IMR-90 (cell line): ENCODE data around the gene KNCN. TPM values are rescaled to one million over a fixed set of nuclear protein-coding genes. Genes with fewer than 3 reads are reported as not detected.

ENCODE experiments used
- ATAC-seq: fragments of 200-7000 bp; cut with Tn5 transposase; 2 replicates; pipeline ENCODE4 v1.9.1; 2020; ENCODE audit warnings: low read depth, mild to moderate bottlenecking, moderate library complexity
- BruUV-seq: library from RNA; stranded (reverse); fragments of 400-500 nt; replicated peaks from 2 replicates; lab custom pipeline; 2021; lab: Mats Ljungman, UMichigan
- CTCF ChIA-PET: fragments of 300-600 bp; formaldehyde crosslinking; extraction: SDS; loops from one replicate; lab custom pipeline; 2021; ENCODE audit warnings: antibody characterized with exemption; lab: Yijun Ruan, JAX
- POLR2A ChIA-PET: fragments of 300-600 bp; sonication (Branson Sonifier 250); formaldehyde crosslinking; loops from one replicate; lab custom pipeline; 2022; ENCODE audit warnings: antibody characterized with exemption; ENCODE audit not compliant: unreplicated experiment; lab: Charles Lee
- DNase-seq: peaks from one replicate; pipeline ENCODE4 v3.0.0; 2013
- H2AFZ ChIP-seq: replicated peaks from 2 replicates; pipeline ENCODE3; 2013; ENCODE audit warnings: low read length, mild to moderate bottlenecking; ENCODE audit not compliant: poor library complexity
- H2AK5ac ChIP-seq: 2 replicates; pipeline ENCODE4 v1.6.1; 2013; ENCODE audit warnings: low read depth, low read length, inconsistent platforms
- H2AK9ac ChIP-seq: replicated peaks from 2 replicates; pipeline ENCODE3; 2013; ENCODE audit warnings: mild to moderate bottlenecking, low read depth, low read length, moderate library complexity; ENCODE audit not compliant: poor library complexity
- H2BK120ac ChIP-seq: 2 replicates; pipeline ENCODE4 v1.6.1; 2013; ENCODE audit warnings: low read depth, low read length, inconsistent platforms
- H2BK15ac ChIP-seq: 3 replicates; pipeline ENCODE4 v1.6.1; 2013; ENCODE audit warnings: low read depth, low read length, inconsistent platforms
- H2BK20ac ChIP-seq: 2 replicates; pipeline ENCODE4 v1.6.1; 2013; ENCODE audit warnings: low read depth, mild to moderate bottlenecking, inconsistent platforms, low read length, moderate library complexity
- H2BK5ac ChIP-seq: 2 replicates; pipeline ENCODE4 v1.6.1; 2013; ENCODE audit warnings: mild to moderate bottlenecking, low read depth, low read length, inconsistent platforms; ENCODE audit not compliant: poor library complexity, severe bottlenecking
- H3K14ac ChIP-seq: replicated peaks from 2 replicates; pipeline ENCODE4 v1.6.1; 2013; ENCODE audit warnings: low read depth, low read length, inconsistent platforms
- H3K18ac ChIP-seq: 2 replicates; pipeline ENCODE4 v1.6.1; 2013; ENCODE audit warnings: low read depth, low read length, control low read depth
- H3K23ac ChIP-seq: 2 replicates; pipeline ENCODE4 v1.6.1; 2013; ENCODE audit warnings: low read depth, low read length, inconsistent platforms
- H3K27ac ChIP-seq: 2 replicates; pipeline ENCODE4 v1.5.1; 2013; ENCODE audit warnings: mild to moderate bottlenecking, control low read depth, low read length; ENCODE audit not compliant: insufficient read depth
- H3K27me3 ChIP-seq: 2 replicates; pipeline ENCODE4 v1.6.1; 2013; ENCODE audit warnings: low read length; ENCODE audit not compliant: control insufficient read depth, insufficient read depth
- H3K36me3 ChIP-seq: 2 replicates; pipeline ENCODE4 v1.6.1; 2013; ENCODE audit warnings: low read length, mixed read lengths; ENCODE audit not compliant: control insufficient read depth, insufficient read depth
- H3K4ac ChIP-seq: 2 replicates; pipeline ENCODE4 v1.6.1; 2013; ENCODE audit warnings: low read depth, low read length, inconsistent platforms
- H3K4me1 ChIP-seq: 2 replicates; pipeline ENCODE4 v1.6.1; 2013; ENCODE audit warnings: low read length, mixed read lengths; ENCODE audit not compliant: control insufficient read depth, insufficient read depth
- H3K4me2 ChIP-seq: 2 replicates; pipeline ENCODE4 v1.6.1; 2013; ENCODE audit warnings: low read depth, mild to moderate bottlenecking, control low read depth, low read length, moderate library complexity
- H3K4me3 ChIP-seq: 2 replicates; pipeline ENCODE4 v1.5.1; 2013; ENCODE audit warnings: low read depth, mild to moderate bottlenecking, control low read depth, low read length, moderate library complexity; ENCODE audit not compliant: insufficient read depth
- H3K56ac ChIP-seq: 2 replicates; pipeline ENCODE4 v1.6.1; 2013; ENCODE audit warnings: low read length, inconsistent platforms; ENCODE audit not compliant: insufficient read depth; ENCODE audit errors: extremely low read depth
- H3K79me1 ChIP-seq, 2 experiments: 2 replicates each; pipeline ENCODE4 v1.6.1; 2013; ENCODE audit warnings: low read length in 2 of 2, inconsistent platforms in 1 of 2, low read depth in 1 of 2
- H3K9ac ChIP-seq: 2 replicates; pipeline ENCODE4 v1.6.1; 2013; ENCODE audit warnings: low read depth, low read length, control low read depth
- H3K9me1 ChIP-seq: 2 replicates; pipeline ENCODE4 v1.6.1; 2013; ENCODE audit warnings: low read length, inconsistent platforms; ENCODE audit not compliant: insufficient read depth
- H3K9me3 ChIP-seq: 2 replicates; pipeline ENCODE4 v1.6.1; 2013; ENCODE audit warnings: low read length; ENCODE audit not compliant: control insufficient read depth, insufficient read depth
- H4K20me1 ChIP-seq: 2 replicates; pipeline ENCODE4 v1.6.1; 2013; ENCODE audit warnings: low read length, inconsistent platforms; ENCODE audit not compliant: insufficient read depth
- H4K5ac ChIP-seq: 2 replicates; pipeline ENCODE4 v1.6.1; 2013; ENCODE audit warnings: mild to moderate bottlenecking, low read depth, low read length, control low read depth
- H4K8ac ChIP-seq, 2 experiments: 2 replicates each; pipeline ENCODE4 v1.6.1; 2013; ENCODE audit warnings: low read depth in 2 of 2, low read length in 2 of 2, control low read depth in 1 of 2, inconsistent platforms in 1 of 2
- H4K91ac ChIP-seq: 2 replicates; pipeline ENCODE4 v1.6.1; 2013; ENCODE audit warnings: low read depth, low read length, inconsistent platforms; ENCODE audit not compliant: insufficient read depth
- CEBPB ChIP-seq: IDR thresholded peaks from 2 replicates; pipeline ENCODE4 v1.6.1; 2012; ENCODE audit warnings: low read depth, low read length, improper control_type of control experiment
- FOS ChIP-seq: fragments of 150-350 bp; IDR thresholded peaks from 2 replicates; pipeline ENCODE4 v1.6.1; 2016; ENCODE audit warnings: low read depth, low read length
- MAFK ChIP-seq: IDR thresholded peaks from 2 replicates; pipeline ENCODE4 v1.6.1; 2012; ENCODE audit warnings: low read depth, low read length, improper control_type of control experiment
- MAZ ChIP-seq: IDR thresholded peaks from 2 replicates; pipeline ENCODE4 v1.6.1; 2012; ENCODE audit warnings: low read depth, mild to moderate bottlenecking, low read length, improper control_type of control experiment, moderate library complexity, borderline replicate concordance
- MXI1 ChIP-seq: IDR thresholded peaks from 2 replicates; pipeline ENCODE4 v1.6.1; 2012; ENCODE audit warnings: low read depth, mild to moderate bottlenecking, low read length, moderate library complexity, borderline replicate concordance
- NFE2L2 ChIP-seq: fragments of 150-350 bp; IDR thresholded peaks from 2 replicates; pipeline ENCODE4 v1.6.1; 2016; ENCODE audit warnings: low read depth, mild to moderate bottlenecking, low read length
- POLR2A ChIP-seq: IDR thresholded peaks from 2 replicates; pipeline ENCODE4 v1.6.1; 2012; ENCODE audit warnings: mild to moderate bottlenecking, low read depth, low read length
- RAD21 ChIP-seq: IDR thresholded peaks from 2 replicates; pipeline ENCODE4 v1.6.1; 2012; ENCODE audit warnings: low read length, improper control_type of control experiment
- RCOR1 ChIP-seq: IDR thresholded peaks from 2 replicates; pipeline ENCODE4 v1.6.1; 2012; ENCODE audit warnings: mild to moderate bottlenecking, low read length, improper control_type of control experiment; ENCODE audit not compliant: insufficient replicate concordance
- RFX5 ChIP-seq: IDR thresholded peaks from 2 replicates; pipeline ENCODE4 v1.8.0; 2012; ENCODE audit warnings: low read depth, mild to moderate bottlenecking, low read length, moderate library complexity
- SMC3 ChIP-seq: fragments of 150-350 bp; IDR thresholded peaks from 2 replicates; pipeline ENCODE4 v1.6.1; 2016; ENCODE audit warnings: low read depth, mild to moderate bottlenecking, antibody characterized with exemption, low read length, moderate library complexity
- WGBS, 2 experiments: methylation state at CpG; one replicate each; pipeline versions ENCODE4 v1.1.5 to v1.1.7; 2013; ENCODE audit warnings: missing lambda C conversion rate in 2 of 2; ENCODE audit not compliant: insufficient read length in 1 of 2; ENCODE audit errors: extremely low coverage in 2 of 2; 5-methylcytosine and 5-hydroxymethylcytosine counted together
- dilution Hi-C: fragments of 300-500 bp; cut with HindIII; formaldehyde crosslinking; loops from one replicate; pipeline ENCODE4 v1.14.3; 2018; ENCODE audit warnings: low sequenced_read_pairs; ENCODE audit not compliant: unreplicated experiment
- in situ Hi-C: fragments of 300-500 bp; cut with MboI; formaldehyde crosslinking; loops from 3 replicates; pipeline ENCODE4 v1.14.3; 2019; ENCODE audit warnings: low sequenced_read_pairs, inconsistent platforms, mixed read lengths
- intact Hi-C: fragments of 100-400 bp; cut with micrococcal nuclease; formaldehyde crosslinking; loops from 2 replicates; pipeline ENCODE4 v1.10.0; 2022
- polyA plus RNA-seq, 3 experiments: library from polyadenylated mRNA; depleted of rRNA; stranded (reverse); fragments of >200 nt; gene quantifications; 2 replicates each; pipeline ENCODE4 v1.2.3, GENCODE V29; 2012; ENCODE audit warnings: low replicate concordance in 1 of 3
- total RNA-seq: library from RNA; depleted of rRNA; stranded (reverse); fragments of >200 nt; gene quantifications from 2 replicates; pipeline ENCODE4 v1.2.3, GENCODE V29; 2012
- TF ChIP-seq, protein P1 (sequence below): fragments of 150-350 bp; IDR thresholded peaks from 2 replicates; pipeline ENCODE4 v1.6.1; 2017; ENCODE audit warnings: mild to moderate bottlenecking, antibody characterized with exemption, low read length, low read depth
- TF ChIP-seq, protein P2 (sequence below): conservative IDR thresholded peaks from 2 replicates; pipeline ENCODE4 v1.5.1; 2012; ENCODE audit warnings: mild to moderate bottlenecking, low read depth, low read length, improper control_type of control experiment

The KNCN gene
- total and polyA plus RNA-seq, 2 of the 4 experiments (the other 2 are of a cell fraction), result not detected

DNA sequence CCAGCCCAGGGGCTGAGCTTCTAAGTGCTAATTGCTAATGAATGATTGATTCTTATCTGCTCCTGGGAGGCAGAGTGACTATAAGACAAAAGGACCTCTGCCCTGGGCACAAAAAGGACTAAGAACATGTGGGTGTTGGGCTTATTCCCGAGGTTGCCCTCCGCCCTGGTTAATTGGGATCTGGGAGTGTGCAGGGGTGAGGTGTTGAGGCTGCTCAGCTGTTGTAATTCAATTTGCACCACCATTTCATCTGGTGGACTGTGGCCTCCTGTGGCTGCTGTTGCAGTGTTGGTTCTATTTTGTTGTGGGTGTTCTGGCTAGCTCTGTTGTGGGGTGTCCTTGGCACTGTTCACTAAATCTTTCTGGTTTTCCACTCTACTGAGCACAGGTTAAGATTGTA, 13.3 kb downstream of the KNCN start:
- intact Hi-C loops (loop anchor here (10.0 kb wide), 1 partner anchor 637 kb away; no protein-coding TSS in a partner anchor), dilution Hi-C loops (no loop called here), in situ Hi-C loops (no loop called here)
- Histone ChIP-seq H3K4me2 (no peak overlapping the region), H3K27ac (no peak overlapping the region), H3K4me3 (no peak overlapping the region), H4K5ac (no peak overlapping the region), H3K18ac (no peak overlapping the region), H2AK9ac (no peak overlapping the region), H3K9ac (no peak overlapping the region), H3K9me1 (no peaks in the 10 kb centered on the region), H2BK120ac (no peak overlapping the region), H3K79me1 (no peaks in the 10 kb centered on the region), H2AFZ (no peak overlapping the region), H2BK15ac (no peak overlapping the region), H3K9me3 (no peaks in the 10 kb centered on the region), H3K4me1 (no peaks in the 10 kb centered on the region), H3K36me3 (no peaks in the 10 kb centered on the region), H2AK5ac (no peak overlapping the region), H2BK5ac (no peak overlapping the region), H3K4ac (no peak overlapping the region), H3K27me3 (peaks cover 59% of the 10 kb centered on the region), H3K56ac (no peak overlapping the region), H3K23ac (no peak overlapping the region), H3K14ac (no peak overlapping the region), H4K8ac (no peak overlapping the region), H4K91ac (no peak overlapping the region), H2BK20ac (no peak overlapping the region), H4K20me1 (no peaks in the 10 kb centered on the region)
- ChIA-PET POLR2A (no interaction called here), CTCF (no interaction called here)
- WGBS, 2 experiments, result 90% methylated on average over 2 of the region's 2 CpGs; no CpG with 5 or more reads in 1 of the 2 experiments
- no peak for TF ChIP-seq RCOR1
- no peak for TF ChIP-seq FOS
- TF ChIP-seq, protein P1, sequence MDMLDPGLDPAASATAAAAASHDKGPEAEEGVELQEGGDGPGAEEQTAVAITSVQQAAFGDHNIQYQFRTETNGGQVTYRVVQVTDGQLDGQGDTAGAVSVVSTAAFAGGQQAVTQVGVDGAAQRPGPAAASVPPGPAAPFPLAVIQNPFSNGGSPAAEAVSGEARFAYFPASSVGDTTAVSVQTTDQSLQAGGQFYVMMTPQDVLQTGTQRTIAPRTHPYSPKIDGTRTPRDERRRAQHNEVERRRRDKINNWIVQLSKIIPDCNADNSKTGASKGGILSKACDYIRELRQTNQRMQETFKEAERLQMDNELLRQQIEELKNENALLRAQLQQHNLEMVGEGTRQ, result no peak
- TF ChIP-seq SMC3, result no peak
- TF ChIP-seq, protein P2, sequence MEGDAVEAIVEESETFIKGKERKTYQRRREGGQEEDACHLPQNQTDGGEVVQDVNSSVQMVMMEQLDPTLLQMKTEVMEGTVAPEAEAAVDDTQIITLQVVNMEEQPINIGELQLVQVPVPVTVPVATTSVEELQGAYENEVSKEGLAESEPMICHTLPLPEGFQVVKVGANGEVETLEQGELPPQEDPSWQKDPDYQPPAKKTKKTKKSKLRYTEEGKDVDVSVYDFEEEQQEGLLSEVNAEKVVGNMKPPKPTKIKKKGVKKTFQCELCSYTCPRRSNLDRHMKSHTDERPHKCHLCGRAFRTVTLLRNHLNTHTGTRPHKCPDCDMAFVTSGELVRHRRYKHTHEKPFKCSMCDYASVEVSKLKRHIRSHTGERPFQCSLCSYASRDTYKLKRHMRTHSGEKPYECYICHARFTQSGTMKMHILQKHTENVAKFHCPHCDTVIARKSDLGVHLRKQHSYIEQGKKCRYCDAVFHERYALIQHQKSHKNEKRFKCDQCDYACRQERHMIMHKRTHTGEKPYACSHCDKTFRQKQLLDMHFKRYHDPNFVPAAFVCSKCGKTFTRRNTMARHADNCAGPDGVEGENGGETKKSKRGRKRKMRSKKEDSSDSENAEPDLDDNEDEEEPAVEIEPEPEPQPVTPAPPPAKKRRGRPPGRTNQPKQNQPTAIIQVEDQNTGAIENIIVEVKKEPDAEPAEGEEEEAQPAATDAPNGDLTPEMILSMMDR, result no peak
- TF ChIP-seq CEBPB, result no peak
- TF ChIP-seq MXI1, result no peak
- no peak for TF ChIP-seq POLR2A
- TF ChIP-seq RAD21, result no peak
- no peak for TF ChIP-seq MAFK
- TF ChIP-seq MAZ, result no peak
- no peak for TF ChIP-seq RFX5
- no peak for TF ChIP-seq NFE2L2
- ATAC-seq, result no peak
- no peak for DNase-seq
- no TSS peak for BruUV-seq
